Measurements from ENCODE around the gene HADH. TPM values are rescaled to one million over a fixed set of nuclear protein-coding genes. Genes with fewer than 3 reads are reported as not detected.

HADH gene
- total RNA-seq, 6 experiments from 2014 or later = 67.2 to 152 (median 104) TPM

DNA sequence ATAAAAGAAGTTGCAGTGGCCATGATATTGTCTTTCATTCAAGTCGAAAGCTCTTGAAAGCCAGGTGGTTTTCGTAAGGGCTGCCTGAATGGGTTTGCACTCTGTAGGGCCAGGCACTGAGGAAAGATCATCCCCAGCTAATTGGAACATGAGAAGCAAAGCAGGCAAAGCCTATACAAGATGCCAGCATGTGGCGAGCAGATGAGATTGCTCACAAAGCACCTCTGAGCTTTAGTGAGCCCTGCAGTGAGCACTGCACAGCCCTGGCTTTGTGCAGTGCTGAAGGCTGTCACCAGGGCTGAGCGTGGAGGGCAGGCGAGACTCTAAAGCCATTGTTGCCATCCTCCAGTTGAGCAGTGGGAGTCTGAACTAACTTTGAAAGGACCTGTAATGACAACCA, 53.8 kb downstream of the HADH start:
- Histone ChIP-seq H3K27me3 (no peaks in the 10 kb centered on the region), H3K4me1 (no peaks in the 10 kb centered on the region), H3K36me3 (no peaks in the 10 kb centered on the region), H3K9me3 (no peaks in the 10 kb centered on the region), H3K4me3 (no peak overlapping the region), H3K27ac (no peak overlapping the region)
- DNase-seq = no peak
- intact Hi-C loops (cut with DNase I) = no loop called here
- no peak for ATAC-seq
- 97% methylated on average over 3 of the region's 5 CpGs for WGBS (ENCODE audit: insufficient coverage, low coverage, low lambda C conversion rate, missing lambda C conversion rate)
- TF ChIP-seq POLR2A (IDR thresholded peaks at IDR 0.05) = no peak
- TF ChIP-seq CTCF (IDR thresholded peaks at IDR 0.05) = no peak

DNA sequence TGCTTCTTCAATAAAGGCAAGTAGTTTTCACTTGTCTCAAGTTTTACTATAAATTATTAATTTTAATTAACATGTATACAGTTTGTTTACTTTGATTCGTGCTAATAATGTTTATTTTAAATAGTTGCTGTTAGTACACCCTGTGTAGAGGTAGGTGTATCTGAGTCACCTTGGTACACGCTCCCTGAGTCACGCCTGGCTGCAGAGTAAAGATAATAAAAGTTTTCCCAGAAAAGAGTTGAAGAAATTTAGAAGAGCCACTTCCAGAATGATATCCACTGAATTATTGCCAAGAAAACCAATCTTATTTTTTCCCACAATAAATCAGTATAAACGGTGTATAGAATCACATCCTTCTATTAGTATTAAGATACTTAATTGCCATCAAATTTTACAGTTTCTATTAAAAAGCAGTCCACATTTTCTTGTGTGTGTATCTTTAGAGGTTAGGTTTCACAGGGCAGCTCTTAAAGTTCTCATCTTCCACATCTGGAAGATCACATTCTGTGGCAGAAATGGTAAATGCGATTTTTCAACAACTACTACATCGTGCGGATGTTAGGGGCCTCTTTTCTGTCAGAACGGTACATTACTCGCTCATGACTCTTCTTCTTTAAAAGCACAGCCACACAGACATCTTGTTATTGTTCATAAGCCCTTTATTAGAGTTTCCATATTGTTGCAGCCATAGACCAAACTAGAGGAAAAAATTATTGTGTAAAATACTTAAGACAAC, 55.4 kb downstream of the HADH start:
- Histone ChIP-seq H3K4me1 (no peaks in the 10 kb centered on the region), H3K9me3 (no peaks in the 10 kb centered on the region), H3K27me3 (no peaks in the 10 kb centered on the region), H3K27ac (no peak overlapping the region), H3K36me3 (no peaks in the 10 kb centered on the region), H3K4me3 (no peak overlapping the region)
- DNase-seq = no peak
- WGBS (ENCODE audit: insufficient coverage, low coverage, low lambda C conversion rate, missing lambda C conversion rate) = 88% methylated on average over 9 of the region's 9 CpGs
- intact Hi-C loops (cut with DNase I) = no loop called here
- ATAC-seq = no peak
- TF ChIP-seq POLR2A (IDR thresholded peaks at IDR 0.05) (no peak), CTCF (IDR thresholded peaks at IDR 0.05) (no peak)

GRCh38 chr4:108045687-108046024, 56.0 kb downstream of the HADH start:
- intact Hi-C loops (cut with DNase I) = no loop called here
- no peak overlapping the region for H3K4me3 ChIP-seq
- no peaks in the 10 kb centered on the region for H3K9me3 ChIP-seq
- H3K4me1 ChIP-seq = no peaks in the 10 kb centered on the region
- ATAC-seq (no peak), DNase-seq (no peak)
- no peak overlapping the region for H3K27ac ChIP-seq
- H3K36me3 ChIP-seq = no peaks in the 10 kb centered on the region
- H3K27me3 ChIP-seq = no peaks in the 10 kb centered on the region
- no peak for TF ChIP-seq CTCF (IDR thresholded peaks at IDR 0.05)
- TF ChIP-seq POLR2A (IDR thresholded peaks at IDR 0.05) = no peak
- WGBS (ENCODE audit: insufficient coverage, low coverage, low lambda C conversion rate, missing lambda C conversion rate) = 52% methylated on average over 2 of the region's 3 CpGs

DNA sequence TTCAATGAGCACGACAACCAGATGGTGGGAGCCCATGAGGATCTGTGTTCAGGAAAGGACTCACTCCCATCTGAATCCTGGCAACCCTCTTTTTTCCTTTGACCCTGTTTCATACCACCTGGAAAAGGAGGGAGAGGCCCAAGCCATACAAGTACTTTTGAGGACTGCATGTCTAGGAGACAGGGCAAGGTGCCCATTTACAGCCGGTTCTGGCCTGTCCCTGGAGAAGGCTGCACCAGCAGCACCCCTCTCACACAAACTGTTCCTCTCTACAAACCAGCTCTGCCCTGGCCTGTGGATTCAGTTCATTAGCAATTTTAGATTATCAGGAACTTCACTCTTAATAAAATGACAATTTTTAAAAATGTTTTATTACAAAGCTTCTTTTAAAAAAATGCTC, 57.5 kb downstream of the HADH start:
- intact Hi-C loops (cut with DNase I) = no loop called here
- H3K9me3 ChIP-seq = no peaks in the 10 kb centered on the region
- H3K36me3 ChIP-seq = no peaks in the 10 kb centered on the region
- H3K27me3 ChIP-seq = no peaks in the 10 kb centered on the region
- no peak for ATAC-seq
- H3K4me3 ChIP-seq = no peak overlapping the region
- DNase-seq = no peak
- H3K27ac ChIP-seq = no peak overlapping the region
- no peaks in the 10 kb centered on the region for H3K4me1 ChIP-seq
- 70% methylated on average over 1 of the region's 2 CpGs for WGBS (ENCODE audit: insufficient coverage, low coverage, low lambda C conversion rate, missing lambda C conversion rate)
- TF ChIP-seq CTCF (IDR thresholded peaks at IDR 0.05) (no peak), POLR2A (IDR thresholded peaks at IDR 0.05) (no peak)

GRCh38 chr4:108048157-108048556, 58.5 kb downstream of the HADH start:
- Histone ChIP-seq H3K4me1 (no peaks in the 10 kb centered on the region), H3K27ac (no peak overlapping the region), H3K4me3 (no peak overlapping the region), H3K36me3 (no peaks in the 10 kb centered on the region), H3K9me3 (no peaks in the 10 kb centered on the region), H3K27me3 (no peaks in the 10 kb centered on the region)
- intact Hi-C loops (cut with DNase I) = no loop called here
- TF ChIP-seq CTCF (IDR thresholded peaks at IDR 0.05) (no peak), POLR2A (IDR thresholded peaks at IDR 0.05) (no peak)
- ATAC-seq (no peak), DNase-seq (no peak)
- WGBS (ENCODE audit: insufficient coverage, low coverage, low lambda C conversion rate, missing lambda C conversion rate) = 74% methylated on average over 2 of the region's 6 CpGs

Data from right lobe of liver (tissue), 6 donors.